HG03280 (cell line): Measurements from ENCODE around the gene ME3.
A peak's percentile ranks its signal among the peaks of the same experiment; 100 is the strongest.
"Not testable (repeated sequence)": the region's sequence is repeated elsewhere in the genome, so short reads cannot be mapped to it uniquely, and the experiment has no call there.

Experiments
- ATAC-seq: cut with Tn5 transposase; IDR thresholded peaks from one replicate; pipeline ENCODE4 v1.9.1; 2021; ENCODE audit warnings: mild to moderate bottlenecking, moderate library complexity; ENCODE audit not compliant: unreplicated experiment

The ME3 gene

GRCh38 chr11:86623736-86624135, 48.7 kb downstream of the ME3 start:
- ATAC-seq, result no peak

GRCh38 chr11:86623041-86623621, 49.3 kb downstream of the ME3 start:
- no peak for ATAC-seq

GRCh38 chr11:86621854-86622253, 50.6 kb downstream of the ME3 start:
- ATAC-seq, result no peak

- ATAC-seq, result no peak
Measured at GRCh38 chr11:86620891-86621521, 51.4 kb downstream of the ME3 start.

GRCh38 chr11:86619428-86619827, 53.0 kb downstream of the ME3 start:
- not testable (repeated sequence) for ATAC-seq

GRCh38 chr11:86617502-86617901, 54.9 kb downstream of the ME3 start:
- no peak for ATAC-seq

GRCh38 chr11:86615487-86615886, 56.9 kb downstream of the ME3 start:
- no peak for ATAC-seq

GRCh38 chr11:86610559-86611341, 61.7 kb downstream of the ME3 start:
- ATAC-seq, result no peak

- ATAC-seq, result peak; percentile 94
Measured at GRCh38 chr11:86608251-86608799, 64.1 kb downstream of the ME3 start.

GRCh38 chr11:86606836-86607481, 65.5 kb downstream of the ME3 start:
- ATAC-seq, result no peak

GRCh38 chr11:86606270-86606835, 66.1 kb downstream of the ME3 start:
- no peak for ATAC-seq

GRCh38 chr11:86596861-86597586, 75.4 kb downstream of the ME3 start:
- ATAC-seq, result no peak

GRCh38 chr11:86595955-86596354, 76.5 kb downstream of the ME3 start:
- no peak for ATAC-seq

- ATAC-seq, result no peak
Measured at GRCh38 chr11:86595451-86595850, 77.0 kb downstream of the ME3 start.

- ATAC-seq, result no peak
Measured at GRCh38 chr11:86594746-86595145, 77.7 kb downstream of the ME3 start.

GRCh38 chr11:86593833-86594232, 78.6 kb downstream of the ME3 start:
- no peak for ATAC-seq

- ATAC-seq, result peak; percentile 85
Measured at GRCh38 chr11:86592659-86593451, 79.6 kb downstream of the ME3 start.

- no peak for ATAC-seq
Measured at GRCh38 chr11:86592047-86592591, 80.3 kb downstream of the ME3 start.

- no peak for ATAC-seq
Measured at GRCh38 chr11:86591631-86592030, 80.8 kb downstream of the ME3 start.
